Measurements from ENCODE around the gene CTNNBL1.

CTNNBL1 gene

GRCh38 chr20:37693635-37694626 lies at the start of gene CTNNBL1:
Gene CTNNBL1 (plus strand): TSS chr20:37694030. CDS start chr20:37694123, 93 bp downstream.
- Histone ChIP-seq H3K4me2 (peak within 1 kb of the TSS; percentile 86 to 99 (median 96)), H3K36me3 (peaks cover 0 to 35% (median 19%) of the 10 kb centered on the region in 11 experiments; a peak in 15 of 22 replicates), H3K9ac (peak within 1 kb of the TSS; percentile 85 to 94 (median 91)), H3K4me3 (peak within 1 kb of the TSS; percentile 81 to 99 (median 94)), H3K27me3 (no peaks in the 10 kb centered on the region), H4K20me1 (peaks cover 0 to 47% (median 10%) of the 10 kb centered on the region in 11 experiments; a peak in 7 of 22 replicates), H3K9me3 (replicated peaks in 1 of 11) (no peaks in the 10 kb centered on the region), H3K4me1 (peaks cover 13 to 50% (median 20%) of the 10 kb centered on the region in 10 experiments), H3K27ac (peak within 1 kb of the TSS; percentile 72 to 88 (median 80))
- TF ChIP-seq Cebpa-rat (IDR thresholded peaks at IDR 0.05), result no peak

GRCh38 chr20:37644605-37645004 lies 49.2 kb upstream of the CTNNBL1 start:
- Histone ChIP-seq H3K4me2 (no peak overlapping the region), H3K9ac (no peak overlapping the region), H3K4me3 (no peak overlapping the region), H4K20me1 (no peaks in the 10 kb centered on the region), H3K9me3 (replicated peaks in 1 of 11) (no peaks in the 10 kb centered on the region), H3K4me1 (no peaks in the 10 kb centered on the region), H3K27me3 (no peaks in the 10 kb centered on the region), H3K36me3 (no peaks in the 10 kb centered on the region), H3K27ac (no peak overlapping the region)
- no peak for TF ChIP-seq Cebpa-rat (IDR thresholded peaks at IDR 0.05)

GRCh38 chr20:37647946-37648345 lies 45.9 kb upstream of the CTNNBL1 start:
- H3K4me2 ChIP-seq, result no peak overlapping the region
- TF ChIP-seq Cebpa-rat (IDR thresholded peaks at IDR 0.05), result no peak

GRCh38 chr20:37649017-37649416 lies 44.8 kb upstream of the CTNNBL1 start:
- no peaks in the 10 kb centered on the region for H3K36me3 ChIP-seq
- 0 out of 22 replicates have a peak overlapping the region, but pooled peaks of 1 of the 11 experiments have one; percentile 16 for H3K4me2 ChIP-seq

More at GRCh38 chr20:37647946-37648345, 45.9 kb upstream of the CTNNBL1 start:
- Histone ChIP-seq H4K20me1 (no peaks in the 10 kb centered on the region), H3K4me1 (no peaks in the 10 kb centered on the region), H3K4me3 (no peak overlapping the region), H3K36me3 (no peaks in the 10 kb centered on the region), H3K9me3 (replicated peaks in 1 of 11) (no peaks in the 10 kb centered on the region), H3K27ac (no peak overlapping the region), H3K27me3 (no peaks in the 10 kb centered on the region), H3K9ac (no peak overlapping the region)

GRCh38 chr20:37649676-37650370 lies 44.0 kb upstream of the CTNNBL1 start:
- Histone ChIP-seq H3K27ac (no peak overlapping the region), H4K20me1 (no peaks in the 10 kb centered on the region), H3K4me2 (no peak overlapping the region), H3K9me3 (replicated peaks in 1 of 11) (peaks cover 0 to 5% (median 0%) of the 10 kb centered on the region in 11 experiments; a peak in 1 of 22 replicates), H3K9ac (no peak overlapping the region), H3K4me3 (no peak overlapping the region), H3K4me1 (no peaks in the 10 kb centered on the region), H3K36me3 (no peaks in the 10 kb centered on the region), H3K27me3 (no peaks in the 10 kb centered on the region)
- no peak for TF ChIP-seq Cebpa-rat (IDR thresholded peaks at IDR 0.05)

More at GRCh38 chr20:37649017-37649416, 44.8 kb upstream of the CTNNBL1 start:
- H3K9ac ChIP-seq, result no peak overlapping the region
- no peaks in the 10 kb centered on the region for H3K9me3 ChIP-seq (replicated peaks in 1 of 11)
- H3K4me3 ChIP-seq, result no peak overlapping the region
- H3K27me3 ChIP-seq, result no peaks in the 10 kb centered on the region
- no peak for TF ChIP-seq Cebpa-rat (IDR thresholded peaks at IDR 0.05)
- H4K20me1 ChIP-seq, result no peaks in the 10 kb centered on the region
- H3K27ac ChIP-seq, result no peak overlapping the region
- no peaks in the 10 kb centered on the region for H3K4me1 ChIP-seq

- peaks cover 0 to 5% (median 0%) of the 10 kb centered on the region in 11 experiments; a peak in 1 of 22 replicates for H3K9me3 ChIP-seq (replicated peaks in 1 of 11)
- H3K9ac ChIP-seq, result no peak overlapping the region
- no peak overlapping the region for H3K27ac ChIP-seq
- no peaks in the 10 kb centered on the region for H3K27me3 ChIP-seq
- no peaks in the 10 kb centered on the region for H3K36me3 ChIP-seq
- H4K20me1 ChIP-seq, result no peaks in the 10 kb centered on the region
- H3K4me3 ChIP-seq, result no peak overlapping the region
- no peak for TF ChIP-seq Cebpa-rat (IDR thresholded peaks at IDR 0.05)
- no peaks in the 10 kb centered on the region for H3K4me1 ChIP-seq
- H3K4me2 ChIP-seq, result no peak overlapping the region
Observed at GRCh38 chr20:37650661-37651060, 43.2 kb upstream of the CTNNBL1 start.

- Histone ChIP-seq H3K9ac (no peak overlapping the region), H3K27ac (no peak overlapping the region), H3K4me3 (no peak overlapping the region), H3K4me1 (no peaks in the 10 kb centered on the region), H3K36me3 (no peaks in the 10 kb centered on the region), H4K20me1 (no peaks in the 10 kb centered on the region), H3K27me3 (no peaks in the 10 kb centered on the region), H3K9me3 (replicated peaks in 1 of 11) (peaks cover 0 to 5% (median 0%) of the 10 kb centered on the region in 11 experiments; a peak in 1 of 22 replicates), H3K4me2 (no peak overlapping the region)
- no peak for TF ChIP-seq Cebpa-rat (IDR thresholded peaks at IDR 0.05)
Observed at GRCh38 chr20:37651932-37652331, 41.9 kb upstream of the CTNNBL1 start.

- Histone ChIP-seq H3K27ac (no peak overlapping the region), H4K20me1 (no peaks in the 10 kb centered on the region), H3K9ac (no peak overlapping the region), H3K36me3 (no peaks in the 10 kb centered on the region), H3K4me2 (no peak overlapping the region), H3K4me1 (no peaks in the 10 kb centered on the region), H3K4me3 (no peak overlapping the region), H3K9me3 (replicated peaks in 1 of 11) (peaks cover 0 to 5% (median 0%) of the 10 kb centered on the region in 11 experiments; a peak in 1 of 22 replicates), H3K27me3 (no peaks in the 10 kb centered on the region)
- TF ChIP-seq Cebpa-rat (IDR thresholded peaks at IDR 0.05), result no peak
Observed at GRCh38 chr20:37656945-37657344, 36.9 kb upstream of the CTNNBL1 start.
